DMS 273 treated with DMSO at 0.1 percent for 48 hours (cell line): Measurements from ENCODE around the gene NSRP1.
"Not testable (repeated sequence)": the region's sequence is repeated elsewhere in the genome, so short reads cannot be mapped to it uniquely, and the experiment has no call there.

Source experiments
- DNase-seq: peaks from one replicate; lab custom pipeline; 2025; lab: John Stamatoyannopoulos, UW

NSRP1 gene

GRCh38 chr17:30222251-30222650 is 105.6 kb downstream of the NSRP1 start:
- DNase-seq: no peak

DNA sequence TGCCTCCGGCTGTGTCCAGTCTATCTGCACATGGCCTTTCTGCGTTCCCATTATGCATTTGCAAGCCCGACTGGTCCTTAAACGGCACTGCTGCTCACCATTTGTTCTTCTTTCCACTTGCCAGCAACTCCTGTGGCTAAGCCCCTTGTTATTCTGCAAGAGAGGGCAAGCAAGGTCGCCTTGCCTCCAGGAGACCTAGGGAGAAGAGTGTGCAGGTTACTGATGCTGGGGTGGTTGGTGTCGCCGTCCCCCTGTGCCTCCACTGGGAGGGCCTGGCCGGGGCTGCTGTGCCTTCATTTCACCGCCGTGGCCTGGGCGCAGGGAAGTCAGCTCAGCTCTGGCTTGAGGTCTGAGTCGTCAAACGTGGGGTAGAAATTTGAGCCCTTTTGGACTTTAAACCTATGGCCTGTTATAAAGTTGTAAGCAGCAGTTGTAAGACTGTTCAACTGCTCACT is 106.1 kb downstream of the NSRP1 start:
- no peak for DNase-seq

- no peak for DNase-seq
Measured at GRCh38 chr17:30224419-30224960, 107.9 kb downstream of the NSRP1 start.

DNA sequence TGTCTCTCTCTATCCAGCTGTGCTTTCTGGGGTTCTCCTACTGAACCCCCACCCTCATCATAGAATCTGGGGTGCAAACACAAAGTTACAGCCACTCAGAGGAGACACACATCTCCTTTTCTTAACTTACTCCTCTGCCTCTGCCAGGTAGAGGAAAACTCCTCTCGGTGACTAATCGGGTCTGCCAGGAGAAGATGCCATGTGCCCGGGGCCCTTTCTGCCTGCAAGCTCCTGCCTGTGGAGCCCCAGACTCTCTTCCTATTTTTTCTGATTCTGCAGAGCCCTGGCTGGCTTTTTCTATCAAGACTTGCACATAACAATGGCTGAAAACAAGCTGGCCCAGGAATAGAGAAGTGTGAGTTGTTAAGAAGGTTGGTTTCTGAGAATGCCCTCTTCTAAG is 108.5 kb downstream of the NSRP1 start:
- DNase-seq: no peak

GRCh38 chr17:30225919-30226553 is 109.4 kb downstream of the NSRP1 start:
- DNase-seq: no peak

GRCh38 chr17:30226878-30227277 is 110.3 kb downstream of the NSRP1 start:
- no peak for DNase-seq

DNA sequence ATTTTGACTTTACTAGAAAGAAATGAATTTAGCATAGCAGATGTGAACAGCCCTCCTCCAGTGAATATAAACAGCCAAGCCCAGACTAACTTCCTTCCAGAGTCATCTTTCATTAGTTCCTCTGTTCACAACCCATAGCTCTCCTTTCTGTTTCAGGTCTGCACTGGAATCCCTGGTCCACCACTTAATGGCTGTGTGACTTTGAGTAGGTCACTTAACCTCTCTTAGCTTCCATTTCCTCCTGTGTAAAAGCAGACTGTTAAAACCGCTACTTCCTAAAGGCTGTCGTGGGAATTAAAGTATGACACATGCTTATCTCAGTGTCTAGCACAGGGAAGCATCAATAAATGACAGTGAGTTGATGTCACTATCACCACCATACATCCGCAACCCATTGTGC is 111.4 kb downstream of the NSRP1 start:
- DNase-seq: no peak

DNA sequence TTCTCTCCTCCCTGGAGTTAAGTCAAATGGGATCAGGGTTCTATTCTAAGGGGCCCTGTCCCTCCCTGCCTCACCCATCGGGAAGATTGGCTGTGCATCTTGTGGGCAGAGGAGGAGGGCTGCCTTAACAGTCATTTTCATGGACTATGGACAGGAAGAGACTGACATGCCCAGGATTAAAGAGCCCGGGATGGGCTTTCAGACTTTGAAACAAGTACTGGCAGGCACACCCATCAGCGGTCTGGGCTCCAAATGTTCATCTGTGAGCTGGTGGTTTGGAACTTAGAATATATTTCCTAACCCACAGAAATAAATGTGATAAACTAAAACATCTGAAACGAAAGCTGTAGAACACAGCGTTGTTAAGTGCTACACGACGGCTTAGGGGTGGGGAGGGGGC is 112.4 kb downstream of the NSRP1 start:
- no peak for DNase-seq

DNA sequence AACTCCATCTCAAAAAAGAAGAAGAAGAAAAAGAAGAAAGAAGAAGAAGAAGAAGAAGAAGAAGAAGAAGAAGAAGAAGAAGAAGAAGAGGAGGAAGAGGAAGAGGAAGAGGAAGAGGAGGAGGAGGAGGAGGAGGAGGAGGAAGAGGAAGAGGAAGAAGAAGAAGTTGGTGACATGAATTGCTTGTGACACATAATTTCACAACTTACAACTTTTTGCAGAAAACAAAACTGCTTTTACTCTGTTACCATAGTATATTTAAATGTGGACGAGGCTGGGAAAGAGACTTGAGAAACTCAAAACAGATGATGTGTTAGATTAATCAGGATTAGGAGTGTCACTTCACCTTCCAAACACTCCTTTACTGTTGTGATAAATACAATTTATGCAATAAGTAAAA is 113.4 kb downstream of the NSRP1 start:
- DNase-seq: not testable (repeated sequence)

GRCh38 chr17:30230596-30231125 is 114.0 kb downstream of the NSRP1 start:
- no peak for DNase-seq

DNA sequence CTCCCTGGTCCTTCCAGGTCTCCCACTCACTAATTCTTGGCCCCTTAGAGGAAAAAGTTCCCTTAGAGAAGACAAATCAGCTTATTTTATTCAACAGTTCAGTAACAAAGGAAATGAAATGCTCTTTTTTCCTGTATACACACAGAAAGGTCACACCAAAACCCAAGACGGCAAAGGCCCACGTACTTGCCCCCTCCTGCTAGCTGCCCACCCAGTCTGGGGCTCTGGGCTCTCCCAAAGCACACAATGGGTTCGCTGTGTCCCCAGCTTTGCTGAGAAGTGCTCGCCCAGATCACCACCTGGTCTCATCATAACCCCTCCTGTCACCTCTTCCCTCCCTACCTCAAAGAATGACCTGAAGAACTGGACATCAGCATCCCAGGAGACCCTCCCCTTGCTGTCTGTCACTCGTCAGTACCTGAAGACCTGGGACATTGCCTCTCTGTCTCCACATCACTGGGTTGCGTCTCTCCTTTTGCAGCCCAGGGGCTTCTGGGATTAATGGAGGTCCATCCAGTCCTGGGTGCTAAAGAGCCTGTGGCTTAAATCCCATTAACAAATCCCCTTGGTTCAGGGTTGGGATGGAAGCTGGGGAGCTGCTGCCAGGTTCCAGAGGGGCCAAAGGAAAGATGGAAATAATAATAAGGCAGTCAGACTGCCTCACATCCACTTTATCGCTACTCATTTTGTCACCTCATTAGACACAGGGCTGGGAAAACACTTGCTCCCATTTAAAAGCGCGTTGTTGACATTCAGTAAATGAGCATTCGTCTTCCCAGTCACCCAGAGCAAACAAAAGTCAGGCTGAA is 115.6 kb downstream of the NSRP1 start:
- DNase-seq: no peak

DNA sequence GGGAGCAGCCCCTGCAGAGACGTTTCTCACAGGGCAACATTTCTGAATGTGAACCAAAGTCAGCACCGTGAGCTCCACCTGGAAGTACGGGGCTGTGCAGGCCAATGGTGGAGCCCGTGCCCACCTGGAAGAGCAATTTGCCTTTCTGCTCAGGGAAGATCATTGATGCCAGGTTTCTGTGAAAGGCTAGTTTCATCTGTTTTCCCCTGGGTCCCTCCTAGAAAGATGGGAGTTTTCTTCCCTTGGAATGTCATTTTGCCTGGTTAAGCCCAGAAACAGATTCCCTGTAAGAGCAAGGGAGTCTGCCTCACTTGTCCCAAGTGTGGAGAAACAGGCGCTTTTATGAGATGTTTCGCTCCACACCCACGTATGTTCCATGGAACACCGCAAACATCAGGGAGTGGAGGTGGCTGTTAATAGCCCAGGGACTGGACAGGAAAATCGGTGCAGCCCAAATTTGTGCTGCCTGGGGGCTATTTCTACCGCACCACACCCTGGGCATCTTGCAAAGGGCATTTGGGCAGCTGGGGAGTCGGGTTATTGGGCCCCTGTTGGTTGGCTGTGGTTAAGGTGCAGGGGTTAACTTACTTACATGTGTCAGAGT is 116.3 kb downstream of the NSRP1 start:
- DNase-seq: no peak

DNA sequence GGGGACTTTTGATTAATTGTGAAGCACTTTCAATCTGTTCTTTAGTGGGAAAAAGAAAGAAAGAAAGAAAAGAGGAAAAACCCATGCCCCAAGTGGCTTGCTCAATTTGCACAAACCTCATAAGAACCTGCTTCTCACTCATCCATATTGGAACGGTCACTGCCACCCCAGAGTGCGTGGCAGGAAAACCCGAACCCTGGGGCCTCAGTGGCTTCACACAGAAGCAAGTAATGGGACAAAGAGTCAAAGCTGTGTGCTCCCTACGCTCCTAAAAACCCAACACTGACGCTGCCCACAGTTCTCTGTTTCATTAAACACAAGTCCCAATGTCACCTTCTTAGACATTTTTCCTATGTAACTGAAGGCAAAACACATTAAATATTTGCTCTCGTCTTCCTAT is 117.7 kb downstream of the NSRP1 start:
- no peak for DNase-seq

DNA sequence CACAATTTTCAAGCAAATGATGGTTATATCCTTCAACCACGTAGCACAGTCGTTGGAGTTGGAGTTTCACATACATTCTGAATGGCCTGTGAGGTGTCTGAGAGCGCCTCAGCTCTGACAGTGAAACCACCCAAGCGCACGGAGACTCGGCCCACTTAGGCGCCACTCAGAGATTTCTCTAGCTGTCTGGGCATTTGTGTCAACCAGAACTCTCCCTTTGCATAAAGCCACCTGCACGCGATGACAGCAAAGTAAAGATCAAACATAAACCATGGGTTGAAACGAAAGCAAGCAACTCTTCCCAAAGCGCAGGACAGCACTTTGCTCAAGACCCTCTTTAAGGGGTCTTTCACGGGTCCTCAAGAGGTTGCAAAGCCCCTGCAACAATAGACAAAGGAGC is 118.3 kb downstream of the NSRP1 start:
- DNase-seq: no peak

GRCh38 chr17:30235386-30236296 is 119.0 kb downstream of the NSRP1 start, which contains the start of gene SLC6A4:
SLC6A4 (minus strand) TSS chr17:30235697; CDS start chr17:30221958, 13,739 bp downstream.
- DNase-seq: no peak
